ENCODE measurements around the gene TESK1.
"Not testable (repeated sequence)": the region's sequence is repeated elsewhere in the genome, so short reads cannot be mapped to it uniquely, and the experiment has no call there.

Gene TESK1

DNA sequence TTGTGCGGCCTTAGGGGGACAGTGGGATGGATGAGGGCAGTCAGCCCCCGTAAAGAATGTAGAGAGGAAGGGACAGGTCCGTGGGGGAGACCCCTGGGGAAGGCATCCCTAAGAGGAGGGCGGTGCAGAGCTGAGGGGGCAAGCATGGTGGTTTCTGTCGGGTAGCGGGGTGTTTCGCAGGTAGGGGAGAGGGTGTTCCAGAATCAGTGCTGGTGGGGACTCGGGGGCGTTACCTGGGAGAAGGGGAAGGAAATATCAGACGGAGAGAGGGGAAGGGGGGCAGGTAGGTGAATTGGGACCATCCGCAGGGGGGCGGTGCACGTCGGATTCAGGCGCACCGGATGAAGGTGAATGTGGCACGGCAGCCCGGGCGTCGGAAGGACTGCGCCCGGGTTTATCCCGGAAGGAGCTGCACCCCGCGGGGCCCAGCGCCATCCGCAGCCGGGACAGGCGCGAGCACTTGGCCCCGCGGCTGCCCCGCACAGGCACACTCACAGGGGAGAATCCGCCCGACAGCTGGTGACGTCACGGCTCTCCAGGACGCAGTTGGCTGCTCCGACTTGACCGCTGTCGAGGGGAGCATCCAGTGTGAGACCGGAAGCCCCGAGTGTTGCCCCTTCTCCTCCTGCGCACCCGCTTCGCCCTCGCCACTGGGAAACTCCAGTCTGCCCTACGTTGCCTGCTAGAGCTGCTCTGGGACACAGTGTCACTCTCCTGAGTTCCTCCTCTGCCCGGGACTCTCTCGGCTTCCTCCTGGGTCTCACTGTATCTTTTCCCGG is 11.8 kb downstream of the TESK1 start:
- peak; percentile 57 for DNase-seq

DNA sequence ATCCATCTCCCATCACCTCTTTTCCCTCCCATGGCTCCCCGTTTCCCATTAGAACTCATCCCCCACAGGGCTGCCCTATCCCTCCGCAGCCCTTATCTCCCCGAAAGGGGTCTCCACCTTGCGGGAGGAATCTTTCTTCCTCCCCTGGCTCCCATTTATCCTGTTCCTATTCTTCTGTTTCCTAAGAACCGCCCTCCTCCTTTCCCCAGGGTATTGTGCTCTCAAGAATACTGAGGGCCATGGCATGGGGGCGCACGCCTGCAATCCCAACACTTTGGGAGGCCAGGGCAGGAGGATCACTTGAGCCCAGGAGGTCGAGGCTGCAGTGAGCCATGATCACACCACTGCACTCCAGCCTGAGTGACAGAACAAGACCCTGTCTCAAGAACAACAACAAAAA is 12.5 kb downstream of the TESK1 start:
- DNase-seq: no peak

DNA sequence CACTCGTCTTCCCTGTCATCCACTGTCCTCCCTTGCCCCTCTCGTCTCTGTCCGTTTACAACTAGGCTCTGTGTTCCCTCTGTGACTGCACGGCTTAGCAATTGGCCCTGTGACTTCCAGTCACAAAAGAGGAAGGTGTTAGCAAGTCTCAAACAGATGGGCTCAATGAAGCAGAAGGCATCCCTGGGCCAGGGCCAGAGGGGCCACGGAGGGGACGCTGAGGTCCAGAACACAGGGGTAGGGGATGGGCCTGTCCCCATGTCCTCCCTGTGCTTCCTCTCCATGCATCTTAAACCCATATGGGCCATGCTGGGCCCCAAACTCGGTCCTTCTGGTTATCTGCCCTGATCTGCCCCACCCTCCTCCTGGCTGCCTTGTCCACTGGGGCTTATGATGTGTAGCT is 13.3 kb downstream of the TESK1 start, which contains the start of gene CD72:
CD72 (minus strand) TSS at position 89 of the 403 bp plus-strand sequence. CDS start 110 bp downstream, outside the sequence.
- DNase-seq: no peak

DNA sequence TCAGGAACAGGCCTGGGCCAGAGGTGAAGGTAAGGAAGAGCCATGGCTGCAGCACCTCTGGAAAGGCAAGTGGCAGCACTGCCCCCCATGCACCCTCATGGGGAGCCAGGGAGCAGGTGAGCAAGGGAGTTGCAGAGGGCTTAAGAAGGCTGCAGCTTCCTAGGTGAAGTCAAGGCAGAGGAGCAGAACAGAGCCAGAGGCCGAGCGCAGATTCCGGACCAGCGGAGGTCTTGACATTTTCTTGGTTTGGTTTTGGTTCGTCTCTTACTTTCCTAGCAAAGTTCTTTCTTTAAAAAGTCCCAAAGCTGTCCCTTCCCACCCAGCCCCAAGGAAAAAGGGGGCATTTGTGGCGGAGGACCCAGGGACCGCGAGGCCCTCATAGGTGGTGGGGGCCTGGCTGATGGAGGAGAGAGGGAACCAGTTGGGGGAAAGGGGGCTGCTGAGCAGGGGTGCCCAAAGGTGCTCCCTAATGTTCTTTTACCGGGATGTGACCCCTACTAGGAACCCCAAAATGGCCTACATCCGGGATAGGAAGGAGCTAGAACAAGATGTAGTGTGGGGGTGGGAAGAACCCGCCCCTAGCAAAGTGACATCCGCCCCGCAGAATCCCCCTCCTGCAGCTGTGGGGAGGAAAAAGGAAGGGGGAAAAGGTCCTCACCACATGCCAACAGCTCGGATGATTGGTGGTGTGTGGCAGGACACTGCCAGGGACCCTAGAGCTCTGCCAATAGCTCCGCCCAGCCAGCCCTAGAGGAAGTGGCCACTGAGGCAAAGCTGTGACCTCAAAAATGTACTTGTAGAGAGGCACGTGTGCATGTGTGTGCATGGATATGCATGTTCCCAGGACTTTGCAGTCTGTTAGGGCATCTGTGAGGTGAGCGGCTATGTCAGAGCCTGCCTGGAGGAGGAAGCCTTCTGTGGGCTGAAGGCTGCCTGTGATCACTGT is 14.1 kb downstream of the TESK1 start:
- DNase-seq: no peak

DNA sequence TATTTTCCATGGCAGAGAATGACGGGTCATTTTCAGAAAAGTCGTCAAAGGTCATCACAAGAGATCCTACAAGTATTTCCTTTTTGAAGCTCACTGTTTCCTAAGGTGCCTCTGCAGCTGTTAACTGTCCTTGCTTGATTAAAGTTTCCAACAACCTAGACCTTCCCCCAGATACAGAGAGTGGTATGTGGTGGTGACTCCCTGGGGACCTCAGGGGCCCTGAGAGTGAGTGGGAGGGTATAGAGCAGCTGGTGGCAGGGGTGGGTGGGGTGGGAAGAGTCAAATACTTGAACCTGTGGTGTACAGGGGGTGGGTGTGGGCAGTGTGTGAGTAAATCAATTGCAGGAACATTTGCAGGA is 14.7 kb downstream of the TESK1 start:
- DNase-seq: no peak

DNA sequence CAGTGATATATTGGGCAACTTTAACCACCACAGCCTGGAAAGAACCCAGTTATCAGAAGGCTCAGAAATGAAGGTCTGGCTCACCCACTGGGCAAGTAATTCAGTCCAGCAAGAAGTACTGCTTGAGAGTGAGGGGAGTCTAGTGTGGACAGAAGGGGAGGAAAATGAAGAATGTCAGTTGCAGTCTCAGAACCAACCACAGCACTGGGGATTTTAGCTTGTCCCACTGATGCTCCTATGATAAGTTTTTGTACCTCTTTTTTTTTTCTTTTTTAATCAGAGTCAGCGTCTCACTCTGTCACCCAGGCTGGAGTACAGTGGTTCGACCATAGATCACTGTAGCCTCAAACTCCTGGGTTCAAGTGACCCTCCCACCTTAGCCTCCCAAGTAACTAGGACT is 22.5 kb downstream of the TESK1 start:
- no peak for DNase-seq

GRCh38 chr9:35628389-35628991 is 23.4 kb downstream of the TESK1 start:
- DNase-seq: no peak

GRCh38 chr9:35629597-35629996 is 24.5 kb downstream of the TESK1 start:
- no peak for DNase-seq

- no peak for DNase-seq
Observed at GRCh38 chr9:35635730-35636129, 30.7 kb downstream of the TESK1 start.

DNA sequence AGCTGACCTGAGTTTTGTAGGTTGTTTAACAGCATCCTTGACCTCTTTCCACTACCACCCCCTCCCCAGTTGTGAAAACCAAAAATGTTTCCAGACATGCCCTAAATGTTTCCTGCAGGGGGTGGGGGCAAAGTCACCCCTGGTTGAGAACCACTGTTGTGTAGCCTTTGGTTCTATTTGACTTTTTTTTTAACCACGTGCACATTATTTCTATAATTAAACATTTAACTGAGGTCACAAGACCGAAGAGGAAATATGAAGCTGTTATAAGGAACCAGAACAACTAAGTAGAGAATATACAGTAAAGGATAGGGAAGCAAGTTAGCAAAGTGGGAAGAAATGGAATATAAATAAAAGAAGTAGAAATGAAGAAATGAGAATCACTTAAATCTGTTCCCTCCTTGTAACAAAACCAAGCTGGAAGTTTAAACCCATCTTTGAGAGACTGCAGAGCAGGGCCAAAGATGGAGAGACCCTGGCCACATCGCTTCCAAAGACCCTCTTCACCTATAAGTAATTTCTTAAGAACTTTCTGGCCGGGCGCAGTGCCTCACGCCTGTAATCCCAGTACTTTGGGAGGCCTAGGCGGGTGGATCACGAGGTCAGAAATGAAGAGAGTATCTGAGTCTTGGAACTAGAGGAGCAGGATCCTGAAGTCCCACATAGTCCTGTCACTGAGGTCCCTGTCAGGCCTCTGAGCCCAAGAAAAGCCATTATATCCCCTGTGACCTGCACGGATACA is 31.2 kb downstream of the TESK1 start:
- DNase-seq: no peak

GRCh38 chr9:35636877-35637246 is 31.8 kb downstream of the TESK1 start:
- DNase-seq: not testable (repeated sequence)

DNA sequence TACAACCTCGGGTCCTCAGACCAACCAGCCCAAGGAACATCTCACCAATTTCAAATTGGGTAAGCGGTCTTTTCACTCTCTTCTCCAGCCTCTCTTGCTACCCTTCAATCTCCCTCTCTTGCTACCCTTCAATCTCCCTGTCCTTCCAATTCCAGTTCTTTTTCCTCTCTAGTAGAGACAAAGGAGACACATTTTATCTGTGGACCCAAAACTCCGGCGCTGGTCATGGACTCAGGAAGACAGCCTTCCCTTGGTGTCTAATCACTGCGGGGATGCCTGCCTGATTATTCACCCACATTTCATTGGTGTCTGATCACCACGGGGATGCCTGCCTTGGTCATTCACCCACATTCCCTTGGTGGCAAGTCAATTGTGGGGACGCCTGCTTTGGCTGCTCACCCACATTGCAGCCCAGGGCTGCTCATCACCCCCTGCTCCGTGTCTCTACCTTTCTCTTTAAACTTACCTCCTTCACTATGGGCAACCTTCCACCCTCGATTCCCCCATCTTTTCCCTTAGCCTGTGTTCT is 32.4 kb downstream of the TESK1 start:
- DNase-seq: not testable (repeated sequence)

- not testable (repeated sequence) for DNase-seq
Observed at GRCh38 chr9:35638751-35639150, 33.7 kb downstream of the TESK1 start.

DNA sequence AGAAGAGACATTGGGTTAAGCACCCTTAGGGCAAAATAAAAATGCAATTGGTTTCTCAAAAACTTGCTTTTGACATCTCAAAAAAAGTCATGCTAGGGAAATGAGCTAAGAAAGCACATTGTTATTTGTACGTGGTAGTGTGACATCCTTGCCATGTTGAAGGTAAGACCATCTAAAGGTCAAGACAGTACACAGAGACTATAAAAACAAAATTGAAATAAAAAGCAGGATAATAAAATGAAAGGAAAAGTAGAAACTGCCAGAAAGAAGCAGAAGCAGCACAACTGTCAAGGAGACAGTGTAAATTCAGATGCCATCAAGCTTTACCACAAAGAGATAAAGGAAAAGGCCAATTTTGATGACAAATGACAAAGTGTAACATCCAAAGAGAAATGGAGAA is 34.2 kb downstream of the TESK1 start:
- DNase-seq: not testable (repeated sequence)

- DNase-seq: no peak
Observed at GRCh38 chr9:35639631-35640030, 34.6 kb downstream of the TESK1 start.

DNA sequence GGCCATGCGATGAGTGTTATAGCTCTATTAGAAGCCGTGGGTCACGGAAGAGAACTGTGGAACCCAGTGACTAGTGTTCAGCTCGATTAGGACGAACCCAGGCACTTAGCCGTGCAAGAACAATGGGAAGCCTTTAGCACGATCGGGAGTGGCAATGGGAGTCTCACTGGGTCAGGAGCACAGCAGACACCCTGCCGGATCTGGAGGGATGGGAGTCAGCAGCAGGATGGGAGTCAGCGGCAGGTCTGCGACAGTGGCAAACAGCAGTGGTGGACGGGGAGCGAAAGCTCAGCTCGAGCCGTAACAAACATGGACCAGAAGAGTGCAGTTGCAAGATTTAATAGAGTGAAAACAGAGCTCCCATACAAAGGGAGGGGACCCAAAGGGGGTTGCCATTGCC is 35.4 kb downstream of the TESK1 start:
- not testable (repeated sequence) for DNase-seq

- DNase-seq: not testable (repeated sequence)
Observed at GRCh38 chr9:35641478-35641877, 36.4 kb downstream of the TESK1 start.

DNA sequence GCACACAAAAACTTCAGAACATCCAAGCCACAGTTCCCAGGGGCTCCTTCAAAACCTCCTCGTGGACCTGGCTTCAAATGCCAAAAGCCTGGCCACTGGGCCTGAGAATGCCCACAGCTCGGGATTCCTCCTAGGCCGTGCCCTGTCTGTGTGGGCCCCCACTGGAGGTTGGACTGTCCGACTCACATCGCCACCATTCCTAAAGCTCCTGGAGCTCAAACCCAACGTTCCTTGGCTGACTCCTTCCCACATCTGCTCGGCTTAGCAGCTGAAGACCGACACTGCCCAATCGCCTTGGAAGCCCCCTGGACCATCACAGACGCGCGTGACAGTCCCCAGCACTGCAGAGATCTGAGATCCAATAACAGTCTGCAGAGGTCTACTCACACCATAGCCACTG is 38.0 kb downstream of the TESK1 start:
- DNase-seq: no peak

DNA sequence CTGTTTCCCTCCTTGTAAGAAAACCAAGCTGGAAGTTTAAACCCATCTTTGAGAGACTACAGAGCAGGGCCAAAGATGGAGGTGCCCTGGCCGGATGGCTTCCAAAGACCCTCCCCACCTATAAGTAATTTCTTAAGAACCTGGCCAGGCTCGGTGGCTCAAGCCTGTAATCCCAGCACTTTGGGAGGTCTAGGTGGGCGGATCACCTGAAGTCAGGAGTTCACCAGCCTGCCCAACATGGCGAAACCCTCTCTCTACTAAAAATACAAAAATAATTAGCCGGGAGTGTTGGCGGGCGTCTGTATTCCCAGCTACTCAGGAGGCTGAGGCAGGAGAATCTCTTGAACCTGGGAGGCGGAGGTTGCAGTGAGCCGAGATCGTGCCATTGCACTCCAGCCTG is 40.7 kb downstream of the TESK1 start:
- not testable (repeated sequence) for DNase-seq

- DNase-seq: peak; percentile 80
Observed at GRCh38 chr9:35646153-35646532, 41.1 kb downstream of the TESK1 start.

DNA sequence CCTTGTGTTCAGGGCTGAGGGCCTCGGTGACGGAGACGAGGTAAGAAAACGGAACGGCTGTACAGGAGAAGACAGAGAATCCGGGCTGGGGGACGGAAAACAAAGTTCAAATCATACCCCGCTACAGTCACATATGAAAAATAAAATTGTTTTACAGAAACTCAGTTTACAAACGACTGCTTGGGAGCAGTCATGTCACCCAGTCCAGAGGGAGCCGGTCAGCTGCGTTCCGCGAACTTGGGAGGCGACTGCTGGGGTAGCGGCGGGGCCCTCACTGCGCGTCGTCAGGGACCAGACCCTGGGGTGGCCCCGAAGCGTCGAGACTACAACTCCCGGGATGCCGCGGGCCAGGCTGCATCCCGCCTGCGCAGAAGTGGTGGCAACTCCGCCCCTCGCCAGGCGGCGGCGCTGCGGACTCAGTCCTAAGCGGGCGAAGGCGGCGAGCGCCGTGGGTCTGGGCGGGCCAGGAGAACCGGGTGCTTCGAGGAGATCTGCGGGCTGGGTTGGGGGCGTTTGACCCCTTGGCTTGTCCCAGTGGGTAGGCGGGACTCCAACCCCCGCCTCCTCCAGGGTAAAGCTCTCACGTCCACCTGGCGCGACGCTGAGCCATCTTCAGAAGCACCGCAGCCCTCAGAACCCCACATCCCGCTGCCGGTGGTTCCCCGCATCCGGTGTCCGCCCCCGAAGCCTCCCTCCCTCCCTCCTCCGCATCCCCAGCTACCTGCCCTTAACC is 41.6 kb downstream of the TESK1 start:
- DNase-seq: peak; percentile 92

Measured in NCI-H146 (cell line).